ENCODE results near the gene POFUT2.

DNA sequence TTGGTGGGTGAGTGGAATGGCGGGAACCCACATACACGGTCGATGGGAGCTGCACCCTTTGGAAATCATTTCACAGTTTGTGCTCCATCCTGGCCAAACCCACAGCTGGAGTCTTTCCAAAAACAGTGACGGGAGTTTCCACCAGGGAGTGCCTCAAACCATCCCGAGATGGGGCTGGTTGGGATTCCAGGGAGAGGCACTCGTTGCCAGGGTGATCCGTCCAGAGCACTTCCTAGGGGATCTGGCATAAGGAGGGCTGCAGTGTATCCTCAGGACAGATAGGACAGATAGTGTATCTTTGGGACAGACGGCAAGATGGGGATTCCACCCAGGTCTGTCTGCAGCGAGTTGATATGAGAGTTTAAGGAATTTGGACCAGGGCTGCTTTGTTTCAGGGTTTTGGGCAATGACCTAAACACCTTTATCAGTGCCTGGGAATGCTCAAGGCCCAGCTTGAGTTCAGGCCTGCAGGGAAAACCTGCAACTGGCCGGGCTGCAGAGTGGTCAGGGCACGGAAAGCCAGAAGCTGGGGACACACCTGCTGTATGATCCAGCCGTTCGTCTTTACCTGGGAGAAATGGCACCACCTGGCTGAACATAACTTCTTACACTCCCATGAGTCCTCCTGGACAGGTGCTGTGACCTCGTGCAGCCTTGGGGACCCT lies 3.4 kb upstream of the POFUT2 start:
- TF ChIP-seq, protein P1, sequence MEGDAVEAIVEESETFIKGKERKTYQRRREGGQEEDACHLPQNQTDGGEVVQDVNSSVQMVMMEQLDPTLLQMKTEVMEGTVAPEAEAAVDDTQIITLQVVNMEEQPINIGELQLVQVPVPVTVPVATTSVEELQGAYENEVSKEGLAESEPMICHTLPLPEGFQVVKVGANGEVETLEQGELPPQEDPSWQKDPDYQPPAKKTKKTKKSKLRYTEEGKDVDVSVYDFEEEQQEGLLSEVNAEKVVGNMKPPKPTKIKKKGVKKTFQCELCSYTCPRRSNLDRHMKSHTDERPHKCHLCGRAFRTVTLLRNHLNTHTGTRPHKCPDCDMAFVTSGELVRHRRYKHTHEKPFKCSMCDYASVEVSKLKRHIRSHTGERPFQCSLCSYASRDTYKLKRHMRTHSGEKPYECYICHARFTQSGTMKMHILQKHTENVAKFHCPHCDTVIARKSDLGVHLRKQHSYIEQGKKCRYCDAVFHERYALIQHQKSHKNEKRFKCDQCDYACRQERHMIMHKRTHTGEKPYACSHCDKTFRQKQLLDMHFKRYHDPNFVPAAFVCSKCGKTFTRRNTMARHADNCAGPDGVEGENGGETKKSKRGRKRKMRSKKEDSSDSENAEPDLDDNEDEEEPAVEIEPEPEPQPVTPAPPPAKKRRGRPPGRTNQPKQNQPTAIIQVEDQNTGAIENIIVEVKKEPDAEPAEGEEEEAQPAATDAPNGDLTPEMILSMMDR (IDR thresholded peaks at IDR 0.05; ENCODE audit: low read length) = no peak
- no peak for TF ChIP-seq EZH2 (IDR thresholded peaks at IDR 0.05; ENCODE audit: borderline replicate concordance, low read length)

All from OCI-LY1 (cell line).